ACC112 (cell line): ENCODE results near the gene DNAAF9.

Experiments used
- H2AFZ ChIP-seq: fragments of 200-600 bp; sonication (generic); one replicate; pipeline ENCODE4 v1.6.0; 2017; ENCODE audit warnings: antibody characterized with exemption, low read length; ENCODE audit not compliant: unreplicated experiment
- H3K27ac ChIP-seq: fragments of 200-600 bp; sonication (generic); 2 replicates; pipeline ENCODE4 v1.5.1; 2014; ENCODE audit warnings: low read depth, mild to moderate bottlenecking, antibody characterized with exemption, low read length, moderate library complexity
- H3K27me3 ChIP-seq: fragments of 200-600 bp; sonication (generic); 2 replicates; pipeline ENCODE4 v1.6.1; 2014; ENCODE audit warnings: mild to moderate bottlenecking, antibody characterized with exemption, low read length, moderate library complexity, mixed read lengths; ENCODE audit not compliant: insufficient read depth
- H3K36me3 ChIP-seq: fragments of 200-600 bp; sonication (generic); 2 replicates; pipeline ENCODE4 v1.6.1; 2016; ENCODE audit warnings: mild to moderate bottlenecking, antibody characterized with exemption, low read length, moderate library complexity, mixed read lengths; ENCODE audit not compliant: insufficient read depth
- H3K4me1 ChIP-seq: fragments of 200-600 bp; sonication (generic); one replicate; pipeline ENCODE4 v1.6.1; 2016; ENCODE audit warnings: low read length, mixed read lengths; ENCODE audit not compliant: insufficient read depth, unreplicated experiment, control insufficient read depth
- H3K4me3 ChIP-seq: fragments of 200-600 bp; sonication (generic); 2 replicates; pipeline ENCODE4 v1.5.1; 2014; ENCODE audit warnings: mild to moderate bottlenecking, low read depth, low read length
- H3K79me2 ChIP-seq: fragments of 200-600 bp; sonication (generic); one replicate; pipeline ENCODE4 v1.6.0; 2016; ENCODE audit warnings: low read length; ENCODE audit not compliant: control insufficient read depth, unreplicated experiment, insufficient read depth

DNAAF9 gene

GRCh38 chr20:3410464-3410863, 3.0 kb upstream of the DNAAF9 start:
- Histone ChIP-seq H3K27ac (no peak overlapping the region), H3K4me1 (no peaks in the 10 kb centered on the region), H3K36me3 (no peaks in the 10 kb centered on the region), H3K4me3 (no peak overlapping the region), H2AFZ (no peak overlapping the region), H3K27me3 (no peaks in the 10 kb centered on the region), H3K79me2 (peaks cover 17% of the 10 kb centered on the region)

- Histone ChIP-seq H3K4me1 (peaks cover 7% of the 10 kb centered on the region), H3K27me3 (no peaks in the 10 kb centered on the region), H3K4me3 (no peak overlapping the region), H2AFZ (no peak overlapping the region), H3K79me2 (peaks cover 28% of the 10 kb centered on the region), H3K27ac (no peak overlapping the region), H3K36me3 (no peaks in the 10 kb centered on the region)
Observed at GRCh38 chr20:3409417-3409816, 1.9 kb upstream of the DNAAF9 start.

- Histone ChIP-seq H3K4me3 (peak overlapping the region; percentile 93), H3K27ac (no peak overlapping the region; the same call in 1 of the 2 replicates), H2AFZ (peak overlapping the region; percentile 58), H3K79me2 (peaks cover 41% of the 10 kb centered on the region), H3K36me3 (no peaks in the 10 kb centered on the region), H3K27me3 (no peaks in the 10 kb centered on the region), H3K4me1 (peaks cover 7% of the 10 kb centered on the region)
Observed at GRCh38 chr20:3407771-3408637, 535 bp upstream of the DNAAF9 start.

GRCh38 chr20:3406481-3407039, 909 bp downstream of the DNAAF9 start:
- Histone ChIP-seq H3K27me3 (no peaks in the 10 kb centered on the region), H3K4me1 (peaks cover 7% of the 10 kb centered on the region), H3K79me2 (peaks cover 55% of the 10 kb centered on the region), H3K36me3 (no peaks in the 10 kb centered on the region), H3K4me3 (peak overlapping the region; percentile 93), H2AFZ (peak overlapping the region; percentile 98), H3K27ac (peak overlapping the region; percentile 57)

GRCh38 chr20:3405696-3406358, 1.6 kb downstream of the DNAAF9 start:
- Histone ChIP-seq H3K4me3 (peak overlapping the region; percentile 93), H2AFZ (no peak overlapping the region), H3K79me2 (peaks cover 57% of the 10 kb centered on the region), H3K4me1 (peaks cover 7% of the 10 kb centered on the region), H3K27me3 (no peaks in the 10 kb centered on the region), H3K36me3 (no peaks in the 10 kb centered on the region), H3K27ac (no peak overlapping the region)

- Histone ChIP-seq H3K36me3 (no peaks in the 10 kb centered on the region), H3K27ac (no peak overlapping the region), H3K79me2 (peaks cover 61% of the 10 kb centered on the region), H3K4me3 (peak overlapping the region; percentile 5; the same call in 1 of the 2 replicates), H2AFZ (no peak overlapping the region), H3K4me1 (peaks cover 7% of the 10 kb centered on the region), H3K27me3 (no peaks in the 10 kb centered on the region)
Observed at GRCh38 chr20:3405139-3405538, 2.3 kb downstream of the DNAAF9 start.

- peaks cover 61% of the 10 kb centered on the region for H3K79me2 ChIP-seq
- H3K27me3 ChIP-seq = no peaks in the 10 kb centered on the region
- H3K4me3 ChIP-seq = no peak overlapping the region
- no peak overlapping the region for H3K27ac ChIP-seq
- no peak overlapping the region for H2AFZ ChIP-seq
- peaks cover 11% of the 10 kb centered on the region for H3K4me1 ChIP-seq
- H3K36me3 ChIP-seq = no peaks in the 10 kb centered on the region
Observed at GRCh38 chr20:3404402-3404801, 3.1 kb downstream of the DNAAF9 start.

GRCh38 chr20:3403741-3404140, 3.7 kb downstream of the DNAAF9 start:
- Histone ChIP-seq H3K27ac (no peak overlapping the region), H3K79me2 (peaks cover 63% of the 10 kb centered on the region), H3K4me1 (peaks cover 16% of the 10 kb centered on the region), H3K27me3 (no peaks in the 10 kb centered on the region), H3K36me3 (no peaks in the 10 kb centered on the region), H3K4me3 (no peak overlapping the region), H2AFZ (no peak overlapping the region)

GRCh38 chr20:3402453-3402852, 5.0 kb downstream of the DNAAF9 start:
- H3K4me3 ChIP-seq = no peak overlapping the region
- no peak overlapping the region for H3K27ac ChIP-seq
- no peaks in the 10 kb centered on the region for H3K27me3 ChIP-seq
- peaks cover 18% of the 10 kb centered on the region for H3K4me1 ChIP-seq
- H2AFZ ChIP-seq = no peak overlapping the region
- H3K36me3 ChIP-seq = no peaks in the 10 kb centered on the region
- H3K79me2 ChIP-seq = peaks cover 76% of the 10 kb centered on the region

- Histone ChIP-seq H3K27ac (no peak overlapping the region), H3K4me1 (peaks cover 18% of the 10 kb centered on the region), H2AFZ (no peak overlapping the region), H3K36me3 (no peaks in the 10 kb centered on the region), H3K27me3 (no peaks in the 10 kb centered on the region), H3K4me3 (no peak overlapping the region), H3K79me2 (peaks cover 70% of the 10 kb centered on the region)
Observed at GRCh38 chr20:3400260-3401155, 7.0 kb downstream of the DNAAF9 start.
